Hepatocyte (in vitro differentiated cells): ENCODE data around the gene POLA2.

Source experiments
- CTCF ChIP-seq: fragments of 200-600 bp; sonication (generic); IDR thresholded peaks from 2 replicates; pipeline ENCODE4 v1.5.1; 2016; ENCODE audit warnings: antibody characterized with exemption, mild to moderate bottlenecking; ENCODE audit not compliant: poor library complexity
- EZH2 ChIP-seq: fragments of 200-600 bp; sonication (generic); IDR thresholded peaks from 2 replicates; pipeline ENCODE4 v1.6.1; 2016; ENCODE audit warnings: antibody characterized with exemption, mild to moderate bottlenecking, borderline replicate concordance

- TF ChIP-seq CTCF (no peak), EZH2 (no peak)
These were observed 7.0 kb upstream of the POLA2 start for GRCh38 chr11:65254724-65255123.
